COR-L47 (cell line): ENCODE data around the gene OR8A1.
A peak's percentile ranks its signal among the peaks of the same experiment; 100 is the strongest.

Source experiments
- DNase-seq: peaks from one replicate; lab custom pipeline; 2025; lab: John Stamatoyannopoulos, UW

OR8A1 gene

GRCh38 chr11:124569697-124570096 lies at the start of gene OR8A1:
TSS of gene OR8A1 (plus strand) at chr11:124569997. CDS start at chr11:124570120, 123 bp downstream.
- DNase-seq: no peak

- no peak for DNase-seq
Measured at GRCh38 chr11:124520550-124520854, 49.3 kb upstream of the OR8A1 start.

- DNase-seq: no peak
Measured at GRCh38 chr11:124533626-124534025, 36.2 kb upstream of the OR8A1 start.

GRCh38 chr11:124534051-124534450 lies 35.7 kb upstream of the OR8A1 start:
- no peak for DNase-seq

GRCh38 chr11:124535552-124536232 lies 34.1 kb upstream of the OR8A1 start:
- no peak for DNase-seq

- DNase-seq: no peak
Measured at GRCh38 chr11:124536520-124536919, 33.3 kb upstream of the OR8A1 start.

GRCh38 chr11:124538019-124538418 lies 31.8 kb upstream of the OR8A1 start:
- DNase-seq: no peak

GRCh38 chr11:124541204-124541603 lies 28.6 kb upstream of the OR8A1 start:
- no peak for DNase-seq

GRCh38 chr11:124543145-124543544 lies 26.7 kb upstream of the OR8A1 start:
- no peak for DNase-seq

GRCh38 chr11:124543554-124543953 lies 26.2 kb upstream of the OR8A1 start, which contains the start of gene OR8B12:
TSS of gene OR8B12 (minus strand) at chr11:124543654. CDS start at chr11:124543654, 0 bp downstream.
- DNase-seq: no peak

GRCh38 chr11:124551189-124551588 lies 18.6 kb upstream of the OR8A1 start:
- no peak for DNase-seq

GRCh38 chr11:124551987-124552386 lies 17.8 kb upstream of the OR8A1 start:
- DNase-seq: no peak

GRCh38 chr11:124556828-124557227 lies 13.0 kb upstream of the OR8A1 start:
- DNase-seq: no peak

GRCh38 chr11:124570160-124570559 lies 363 bp downstream of the OR8A1 start:
- no peak for DNase-seq

GRCh38 chr11:124577716-124578427 lies 8.1 kb downstream of the OR8A1 start:
- DNase-seq: no peak

- DNase-seq: no peak
Measured at GRCh38 chr11:124578761-124579160, 9.0 kb downstream of the OR8A1 start.

GRCh38 chr11:124581817-124582216 lies 12.0 kb downstream of the OR8A1 start:
- DNase-seq: no peak

GRCh38 chr11:124582565-124582964 lies 12.8 kb downstream of the OR8A1 start:
- DNase-seq: no peak

- peak; percentile 58 for DNase-seq
Measured at GRCh38 chr11:124583781-124584180, 14.0 kb downstream of the OR8A1 start.

- DNase-seq: no peak
Measured at GRCh38 chr11:124584681-124585372, 15.0 kb downstream of the OR8A1 start.

- DNase-seq: peak; percentile 36
Measured at GRCh38 chr11:124586238-124586860, 16.6 kb downstream of the OR8A1 start.

- DNase-seq: no peak
Measured at GRCh38 chr11:124591430-124591829, 21.6 kb downstream of the OR8A1 start.

GRCh38 chr11:124592627-124593026 lies 22.8 kb downstream of the OR8A1 start:
- DNase-seq: no peak
